H9 (cell line): ENCODE data around the gene YOD1. TPM values are rescaled to one million over a fixed set of nuclear protein-coding genes. Genes with fewer than 3 reads are reported as not detected.

Experiments
- DNase-seq: peaks from one replicate; pipeline ENCODE4 v3.0.0-alpha.2; 2017
- H2AFZ ChIP-seq: one replicate; pipeline ENCODE4 v1.6.1; 2013; ENCODE audit warnings: mild to moderate bottlenecking, low read length, control low read depth, moderate library complexity
- H2AK5ac ChIP-seq: 2 replicates; pipeline ENCODE4 v1.6.1; 2013; ENCODE audit warnings: low read length, control low read depth, mixed read lengths; ENCODE audit not compliant: insufficient read length
- H2BK120ac ChIP-seq: one replicate; pipeline ENCODE4 v1.6.1; 2013; ENCODE audit warnings: low read depth, mild to moderate bottlenecking, low read length, control low read depth, inconsistent platforms; ENCODE audit not compliant: poor library complexity, severe bottlenecking
- H2BK12ac ChIP-seq: 2 replicates; pipeline ENCODE4 v1.6.1; 2013; ENCODE audit warnings: low read length, control low read depth, mixed read lengths, low read depth; ENCODE audit not compliant: insufficient read length
- H2BK15ac ChIP-seq: 2 replicates; pipeline ENCODE4 v1.6.1; 2013; ENCODE audit warnings: low read depth, low read length, control low read depth
- H2BK20ac ChIP-seq: one replicate; pipeline ENCODE4 v1.6.1; 2013; ENCODE audit warnings: low read depth, mild to moderate bottlenecking, low read length, control low read depth, inconsistent platforms; ENCODE audit not compliant: poor library complexity, severe bottlenecking
- H2BK5ac ChIP-seq: 2 replicates; pipeline ENCODE4 v1.6.1; 2013; ENCODE audit warnings: low read length, control low read depth, mixed read lengths; ENCODE audit not compliant: insufficient read length
- H3K14ac ChIP-seq: 2 replicates; pipeline ENCODE4 v1.6.1; 2013; ENCODE audit warnings: low read length, control low read depth; ENCODE audit not compliant: insufficient read depth
- H3K18ac ChIP-seq: 2 replicates; pipeline ENCODE4 v1.6.1; 2013; ENCODE audit warnings: low read depth, mild to moderate bottlenecking, mixed read lengths, low read length, control low read depth; ENCODE audit not compliant: insufficient read length
- H3K23ac ChIP-seq: 2 replicates; pipeline ENCODE4 v1.6.1; 2013; ENCODE audit warnings: low read length, control low read depth, mixed read lengths, low read depth; ENCODE audit not compliant: insufficient read length
- H3K23me2 ChIP-seq: 2 replicates; pipeline ENCODE4 v1.6.1; 2013; ENCODE audit warnings: low read depth, mild to moderate bottlenecking, mixed read lengths, low read length, control low read depth; ENCODE audit not compliant: insufficient read length, poor library complexity, severe bottlenecking
- H3K27ac ChIP-seq: 2 replicates; pipeline ENCODE4 v1.5.1; 2013; ENCODE audit warnings: low read length, control low read depth, mixed read lengths, low read depth; ENCODE audit not compliant: insufficient read length
- H3K27me3 ChIP-seq: 2 replicates; pipeline ENCODE4 v1.6.1; 2013; ENCODE audit warnings: low read length, control low read depth, inconsistent platforms; ENCODE audit not compliant: insufficient read depth
- H3K4ac ChIP-seq: 2 replicates; pipeline ENCODE4 v1.6.1; 2013; ENCODE audit warnings: low read depth, mild to moderate bottlenecking, control low read depth, inconsistent platforms, low read length, moderate library complexity
- H3K4me1 ChIP-seq: 2 replicates; pipeline ENCODE4 v1.6.1; 2013; ENCODE audit warnings: low read length, control low read depth, inconsistent platforms; ENCODE audit not compliant: insufficient read depth
- H3K4me2 ChIP-seq: 2 replicates; pipeline ENCODE4 v1.6.1; 2013; ENCODE audit warnings: low read length, control low read depth, mixed read lengths; ENCODE audit not compliant: insufficient read length, insufficient read depth
- H3K56ac ChIP-seq: 2 replicates; pipeline ENCODE4 v1.6.1; 2013; ENCODE audit warnings: low read depth, mild to moderate bottlenecking, mixed read lengths, low read length, control low read depth; ENCODE audit not compliant: insufficient read length
- H3K79me1 ChIP-seq: 2 replicates; pipeline ENCODE4 v1.6.1; 2013; ENCODE audit warnings: low read depth, mild to moderate bottlenecking, moderate library complexity, low read length, control low read depth, inconsistent platforms; ENCODE audit not compliant: insufficient read depth, poor library complexity, severe bottlenecking
- H3K79me2 ChIP-seq: 2 replicates; pipeline ENCODE4 v1.6.1; 2013; ENCODE audit warnings: low read length, control low read depth, inconsistent platforms; ENCODE audit not compliant: insufficient read depth
- H3K9ac ChIP-seq: 2 replicates; pipeline ENCODE4 v1.6.1; 2013; ENCODE audit warnings: low read length, control low read depth, mixed read lengths; ENCODE audit not compliant: insufficient read length; ENCODE audit errors: extremely low read depth
- H3K9me3 ChIP-seq: one replicate; pipeline ENCODE4 v1.6.1; 2013; ENCODE audit warnings: low read depth, low read length, inconsistent platforms; ENCODE audit not compliant: control insufficient read depth
- H3T11ph ChIP-seq: one replicate; pipeline ENCODE4 v1.6.1; 2013; ENCODE audit warnings: mild to moderate bottlenecking, low read length, control low read depth, inconsistent platforms
- H4K20me1 ChIP-seq: one replicate; pipeline ENCODE4 v1.6.1; 2013; ENCODE audit not compliant: control insufficient read depth, insufficient read length, insufficient read depth
- H4K5ac ChIP-seq: 2 replicates; pipeline ENCODE4 v1.6.1; 2013; ENCODE audit warnings: low read depth, mild to moderate bottlenecking, mixed read lengths, low read length, control low read depth; ENCODE audit not compliant: insufficient read length
- H4K8ac ChIP-seq: replicated peaks from 2 replicates; pipeline ENCODE4 v1.6.1; 2013; ENCODE audit warnings: low read length, control low read depth, mixed read lengths, low read depth; ENCODE audit not compliant: insufficient read length
- H4K91ac ChIP-seq: 2 replicates; pipeline ENCODE4 v1.6.1; 2013; ENCODE audit warnings: low read depth, mild to moderate bottlenecking, moderate library complexity, mixed read lengths, low read length, control low read depth; ENCODE audit not compliant: insufficient read length
- H3K27ac Mint-ChIP-seq, 3 experiments: 2 replicates in 2 of 3; 3 replicates in 1 of 3; pipeline ENCODE4 v1.8.0; 2020 to 2021; ENCODE audit warnings: mixed read lengths in 3 of 3, mild to moderate bottlenecking in 1 of 3, moderate library complexity in 1 of 3
- H3K27me3 Mint-ChIP-seq: 2 replicates; pipeline ENCODE4 v1.8.0; 2021; ENCODE audit warnings: low read depth, mild to moderate bottlenecking, moderate library complexity, mixed read lengths
- H3K36me3 Mint-ChIP-seq, 3 experiments: 2 replicates in 2 of 3; 3 replicates in 1 of 3; pipeline ENCODE4 v1.8.0; 2020 to 2021; ENCODE audit warnings: low read depth in 3 of 3, mixed read lengths in 3 of 3; ENCODE audit not compliant: insufficient read depth in 1 of 3
- H3K4me1 Mint-ChIP-seq, 2 experiments: 2 replicates each; pipeline ENCODE4 v1.8.0; 2020; ENCODE audit warnings: mixed read lengths in 2 of 2
- H3K4me3 Mint-ChIP-seq, 2 experiments: 2 replicates in 1 of 2; 3 replicates in 1 of 2; pipeline ENCODE4 v1.8.0; 2020 to 2021; ENCODE audit warnings: mild to moderate bottlenecking in 2 of 2, mixed read lengths in 2 of 2, moderate library complexity in 1 of 2
- H3K9me3 Mint-ChIP-seq, 2 experiments: 2 replicates in 1 of 2; 3 replicates in 1 of 2; pipeline ENCODE4 v1.8.0; 2020; ENCODE audit warnings: mild to moderate bottlenecking in 2 of 2, mixed read lengths in 2 of 2, moderate library complexity in 1 of 2
- WGBS: extraction: QIAGEN DNeasy Blood & Tissue Kit; methylation state at CpG from one replicate; pipeline ENCODE4 v1.1.7; 2013; ENCODE audit warnings: missing lambda C conversion rate, low lambda C conversion rate, mixed read lengths; ENCODE audit not compliant: insufficient read length; ENCODE audit errors: extremely low coverage; 5-methylcytosine and 5-hydroxymethylcytosine counted together
- total RNA-seq: library from RNA; stranded (reverse); gene quantifications from 2 replicates; pipeline ENCODE4 v1.2.1, GENCODE V29; 2021
- TF ChIP-seq, protein P1 (sequence below): fragments of 200-600 bp; sonication (generic); conservative IDR thresholded peaks from 3 replicates; pipeline ENCODE4 v1.8.0; 2021; ENCODE audit warnings: antibody characterized with exemption, mild to moderate bottlenecking

YOD1 gene
- total RNA-seq, 1 experiment from 2014 or later: 8.6 TPM

- Histone ChIP-seq H3K18ac (no peak overlapping the region), H3K4ac (no peak overlapping the region), H3K23ac (no peak overlapping the region), H3K27ac (no peak overlapping the region), H3K27me3 (no peaks in the 10 kb centered on the region), H4K5ac (no peak overlapping the region), H3T11ph (no peak overlapping the region), H3K4me1 (no peaks in the 10 kb centered on the region; the same call in 1 of the 2 replicates), H3K4me2 (no peak overlapping the region), H2BK20ac (no peak overlapping the region), H2AFZ (no peak overlapping the region), H3K9me3 (no peaks in the 10 kb centered on the region), H3K23me2 (no peaks in the 10 kb centered on the region), H3K9ac (no peak overlapping the region), H3K79me1 (no peaks in the 10 kb centered on the region), H2BK5ac (no peak overlapping the region), H3K14ac (no peak overlapping the region), H4K20me1 (no peaks in the 10 kb centered on the region), H4K8ac (no peak overlapping the region), H2AK5ac (no peak overlapping the region), H3K56ac (no peak overlapping the region), H4K91ac (no peak overlapping the region), H3K79me2 (no peaks in the 10 kb centered on the region), H2BK15ac (no peak overlapping the region), H2BK12ac (no peak overlapping the region), H2BK120ac (no peak overlapping the region)
- TF ChIP-seq, protein P1, sequence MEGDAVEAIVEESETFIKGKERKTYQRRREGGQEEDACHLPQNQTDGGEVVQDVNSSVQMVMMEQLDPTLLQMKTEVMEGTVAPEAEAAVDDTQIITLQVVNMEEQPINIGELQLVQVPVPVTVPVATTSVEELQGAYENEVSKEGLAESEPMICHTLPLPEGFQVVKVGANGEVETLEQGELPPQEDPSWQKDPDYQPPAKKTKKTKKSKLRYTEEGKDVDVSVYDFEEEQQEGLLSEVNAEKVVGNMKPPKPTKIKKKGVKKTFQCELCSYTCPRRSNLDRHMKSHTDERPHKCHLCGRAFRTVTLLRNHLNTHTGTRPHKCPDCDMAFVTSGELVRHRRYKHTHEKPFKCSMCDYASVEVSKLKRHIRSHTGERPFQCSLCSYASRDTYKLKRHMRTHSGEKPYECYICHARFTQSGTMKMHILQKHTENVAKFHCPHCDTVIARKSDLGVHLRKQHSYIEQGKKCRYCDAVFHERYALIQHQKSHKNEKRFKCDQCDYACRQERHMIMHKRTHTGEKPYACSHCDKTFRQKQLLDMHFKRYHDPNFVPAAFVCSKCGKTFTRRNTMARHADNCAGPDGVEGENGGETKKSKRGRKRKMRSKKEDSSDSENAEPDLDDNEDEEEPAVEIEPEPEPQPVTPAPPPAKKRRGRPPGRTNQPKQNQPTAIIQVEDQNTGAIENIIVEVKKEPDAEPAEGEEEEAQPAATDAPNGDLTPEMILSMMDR: no peak
- H3K9me3 Mint-ChIP-seq: no peaks in the 10 kb centered on the region
- H3K4me3 Mint-ChIP-seq: no peak overlapping the region
- no peak for DNase-seq
- peaks cover 7% of the 10 kb centered on the region in 2 experiments for H3K4me1 Mint-ChIP-seq
- peaks cover 17% of the 10 kb centered on the region for H3K27me3 Mint-ChIP-seq
- H3K36me3 Mint-ChIP-seq: peaks cover 0 to 2% (median 0%) of the 10 kb centered on the region in 3 experiments; a peak in 1 of 7 replicates
- no peak overlapping the region for H3K27ac Mint-ChIP-seq
- WGBS: no CpG with 5 or more reads among the region's 9 CpGs
Observed at GRCh38 chr1:207020065-207020708, 30.8 kb downstream of the YOD1 start.
